Fibroblast of skin of back (primary cell): ENCODE measurements around the gene FOXG1.

Experiments
- DNase-seq: peaks from one replicate; pipeline ENCODE4 v3.0.0-alpha.2; 2013

Gene FOXG1

GRCh38 chr14:28777471-28778137 is 11.0 kb downstream of the FOXG1 start:
- DNase-seq: no peak

GRCh38 chr14:28778138-28779117 is 11.8 kb downstream of the FOXG1 start:
- no peak for DNase-seq

DNA sequence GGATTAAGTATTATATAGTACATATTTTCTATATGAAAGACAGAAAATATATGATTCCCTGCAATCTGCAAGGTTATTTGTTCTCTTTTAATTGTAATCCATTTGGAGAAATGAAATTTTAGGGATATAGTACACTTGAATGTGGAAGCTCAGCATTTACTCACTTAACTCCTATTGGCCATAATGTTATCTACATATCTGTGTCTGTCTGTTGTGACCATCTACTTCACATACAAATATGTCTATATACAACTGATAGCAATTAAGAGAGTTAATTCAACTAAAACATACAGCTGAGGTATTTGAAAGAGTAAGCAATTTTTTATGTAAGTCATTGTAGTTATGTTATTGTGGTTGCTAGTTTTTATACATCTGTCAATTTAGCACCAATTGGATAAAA is 12.9 kb downstream of the FOXG1 start:
- no peak for DNase-seq

DNA sequence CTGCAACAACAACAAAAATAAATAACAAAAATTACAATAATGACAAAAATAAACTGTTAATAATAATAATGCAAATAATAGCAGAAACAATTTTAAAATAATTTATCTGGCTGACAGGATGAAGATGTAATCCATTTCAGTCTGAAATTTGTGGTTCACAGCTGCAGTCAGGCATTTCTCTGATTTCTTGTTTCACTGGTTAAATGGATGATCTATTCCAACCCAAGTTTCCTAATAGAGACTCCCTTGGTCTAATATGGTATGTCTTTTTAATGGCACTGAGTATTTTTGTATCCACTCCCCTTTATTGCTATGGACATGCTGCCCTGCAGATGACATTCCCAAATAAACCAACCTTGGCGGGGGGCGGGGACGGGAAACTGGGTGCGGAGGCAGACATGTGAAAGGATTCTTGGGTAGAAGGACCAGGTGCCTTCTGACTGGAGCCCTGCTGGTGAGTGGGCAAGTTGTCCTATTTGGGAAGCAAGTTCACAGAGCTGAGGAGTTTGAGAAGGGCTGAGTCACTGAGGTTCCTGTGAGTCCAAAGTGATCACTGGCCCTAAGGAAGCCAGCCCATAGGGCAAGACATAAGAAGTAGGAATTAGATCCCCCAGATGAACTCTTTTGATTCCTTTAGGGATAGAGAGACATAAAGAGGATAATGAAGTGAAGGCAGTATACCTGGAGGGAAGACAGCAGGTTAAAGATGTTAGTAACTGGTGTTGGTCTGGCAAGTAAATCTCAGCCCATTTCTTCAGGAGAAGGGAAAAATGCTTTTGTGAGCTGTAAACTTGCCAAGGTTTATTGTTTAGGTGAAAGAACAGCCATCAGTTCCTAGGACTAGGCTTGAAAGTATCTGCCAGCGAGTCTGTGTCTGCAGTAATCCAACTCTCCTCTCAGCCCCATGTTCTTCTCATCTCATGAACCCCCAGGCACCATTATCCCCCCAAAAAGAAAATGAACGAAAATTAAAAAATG is 14.5 kb downstream of the FOXG1 start:
- no peak for DNase-seq

- no peak for DNase-seq
Observed at GRCh38 chr14:28782301-28782700, 15.7 kb downstream of the FOXG1 start.

DNA sequence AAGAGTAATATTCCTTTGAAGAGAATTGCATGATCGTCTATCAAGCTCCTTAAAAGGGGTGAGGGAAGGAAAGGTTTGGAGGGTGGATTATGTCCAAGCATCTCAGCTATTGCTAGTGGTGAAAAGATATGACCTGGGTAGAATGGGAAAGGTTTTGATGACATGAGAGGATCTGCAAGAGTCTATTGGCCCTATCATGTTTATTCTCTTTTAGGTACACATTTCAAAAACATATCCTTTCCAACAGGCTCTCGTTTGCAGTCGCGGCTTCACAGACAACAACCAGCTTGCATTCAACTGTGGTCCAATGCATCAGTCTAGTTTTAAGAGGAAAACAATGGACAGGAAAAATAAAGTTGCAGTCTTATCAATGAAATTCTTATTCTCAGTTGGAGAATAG is 17.1 kb downstream of the FOXG1 start:
- DNase-seq: no peak

GRCh38 chr14:28784096-28785048 is 17.8 kb downstream of the FOXG1 start:
- DNase-seq: no peak

- DNase-seq: peak; percentile 9
Observed at GRCh38 chr14:28785096-28785952, 18.7 kb downstream of the FOXG1 start.

DNA sequence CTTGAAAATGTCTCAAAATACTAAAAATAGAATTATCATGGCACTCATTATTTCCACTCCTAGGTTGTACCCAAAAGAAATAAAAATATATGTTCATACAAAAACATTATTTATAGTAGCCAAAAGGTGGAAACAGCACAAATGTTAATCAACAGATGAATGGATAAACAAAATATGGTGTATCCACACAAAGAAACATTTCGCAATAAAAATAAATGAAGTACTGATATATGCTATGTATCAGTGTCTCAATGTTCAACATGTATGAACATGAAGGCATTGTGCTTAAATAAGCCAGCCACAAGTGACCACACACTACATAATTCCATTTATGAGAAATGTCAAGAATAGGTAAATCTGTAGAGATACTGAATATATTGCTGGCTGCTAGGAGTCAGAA is 40.9 kb downstream of the FOXG1 start:
- no peak for DNase-seq

DNA sequence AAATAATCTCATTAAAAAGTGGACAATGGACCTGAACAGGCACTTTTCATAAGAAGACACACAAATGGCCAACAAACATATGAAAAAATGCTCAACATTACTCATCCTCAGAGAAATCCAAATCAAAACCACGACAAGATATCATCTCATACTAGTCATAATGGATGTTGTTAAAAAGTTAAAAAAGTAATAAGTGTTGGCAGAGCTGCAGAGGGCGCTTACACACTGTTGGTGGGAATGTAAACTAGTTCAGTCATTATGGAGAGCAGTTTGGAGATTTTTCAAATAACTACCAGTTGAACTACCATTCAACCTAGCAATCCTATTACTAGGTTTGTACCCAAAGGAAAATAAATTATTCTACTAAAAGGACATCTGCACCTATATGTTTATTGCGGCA is 47.2 kb downstream of the FOXG1 start:
- DNase-seq: peak; percentile 1
